Endothelial cell of umbilical vein (primary cell): ENCODE data around the gene C12orf43.

Experiments
- CTCF ChIP-seq, 2 donors: IDR thresholded peaks; 1 replicate in 1 of 2; 2 replicates in 1 of 2; pipeline ENCODE4 v1.5.1; 2011; ENCODE audit warnings: low read length in 2 of 2, mild to moderate bottlenecking in 2 of 2, moderate library complexity in 2 of 2, control low read depth in 1 of 2, inconsistent platforms in 1 of 2, low read depth in 1 of 2; ENCODE audit not compliant: insufficient read depth in 1 of 2; ENCODE audit errors: extremely low read depth in 1 of 2
- FOS ChIP-seq: IDR thresholded peaks from 2 replicates; pipeline ENCODE4 v1.6.1; 2011; ENCODE audit warnings: mild to moderate bottlenecking, low read length, moderate library complexity, borderline replicate concordance; ENCODE audit not compliant: insufficient read depth
- GATA2 ChIP-seq: IDR thresholded peaks from 2 replicates; pipeline ENCODE4 v1.7.0; 2011; ENCODE audit warnings: low read depth, mild to moderate bottlenecking, moderate library complexity, mixed read lengths, low read length; ENCODE audit not compliant: insufficient read length, insufficient read depth
- MAX ChIP-seq: IDR thresholded peaks from 2 replicates; pipeline ENCODE4 v1.6.1; 2011; ENCODE audit not compliant: insufficient read depth, insufficient read length
- MYC ChIP-seq: IDR thresholded peaks from one replicate; pipeline ENCODE4 v1.6.1; 2011; ENCODE audit warnings: mild to moderate bottlenecking, low read depth, low read length
- POLR2A ChIP-seq: IDR thresholded peaks from 2 replicates; pipeline ENCODE4 v1.6.1; 2012; ENCODE audit warnings: low read depth, mild to moderate bottlenecking, control low read depth, low read length
- POLR2AphosphoS5 ChIP-seq: IDR thresholded peaks from 2 replicates; pipeline ENCODE4 v1.6.1; 2012; ENCODE audit warnings: low read depth, mild to moderate bottlenecking, control low read depth, low read length, moderate library complexity; ENCODE audit not compliant: insufficient read depth

GRCh38 chr12:120965534-120966091, 50.7 kb downstream of the C12orf43 start:
- no peak for TF ChIP-seq POLR2AphosphoS5
- no peak for TF ChIP-seq CTCF (IDR thresholded peaks at IDR 0.05; ENCODE audit: extremely low read depth in 1 of 2, insufficient read depth in 1 of 2, low read depth in 1 of 2, low read length in 2 of 2)
- TF ChIP-seq POLR2A, result no peak
- TF ChIP-seq MYC, result no peak
- TF ChIP-seq MAX, result no peak
- no peak for TF ChIP-seq FOS
- TF ChIP-seq GATA2, result no peak
